GM18951 (cell line): Measurements from ENCODE around the gene ANXA8.
"Not testable (repeated sequence)": the region's sequence is repeated elsewhere in the genome, so short reads cannot be mapped to it uniquely, and the experiment has no call there.

Source experiments
- POLR2A ChIP-seq: IDR thresholded peaks from 4 replicates; pipeline ENCODE4 v1.6.1; 2011; ENCODE audit warnings: mild to moderate bottlenecking; ENCODE audit not compliant: insufficient read length, insufficient read depth; ENCODE audit errors: extremely low read depth
- in situ Hi-C: fragments of 300-500 bp; cut with MboI; formaldehyde crosslinking; loops from one replicate; pipeline ENCODE4 v1.12.0; 2022; ENCODE audit warnings: low sequenced_read_pairs, mixed read lengths, inconsistent platforms; ENCODE audit not compliant: unreplicated experiment

ANXA8 gene

DNA sequence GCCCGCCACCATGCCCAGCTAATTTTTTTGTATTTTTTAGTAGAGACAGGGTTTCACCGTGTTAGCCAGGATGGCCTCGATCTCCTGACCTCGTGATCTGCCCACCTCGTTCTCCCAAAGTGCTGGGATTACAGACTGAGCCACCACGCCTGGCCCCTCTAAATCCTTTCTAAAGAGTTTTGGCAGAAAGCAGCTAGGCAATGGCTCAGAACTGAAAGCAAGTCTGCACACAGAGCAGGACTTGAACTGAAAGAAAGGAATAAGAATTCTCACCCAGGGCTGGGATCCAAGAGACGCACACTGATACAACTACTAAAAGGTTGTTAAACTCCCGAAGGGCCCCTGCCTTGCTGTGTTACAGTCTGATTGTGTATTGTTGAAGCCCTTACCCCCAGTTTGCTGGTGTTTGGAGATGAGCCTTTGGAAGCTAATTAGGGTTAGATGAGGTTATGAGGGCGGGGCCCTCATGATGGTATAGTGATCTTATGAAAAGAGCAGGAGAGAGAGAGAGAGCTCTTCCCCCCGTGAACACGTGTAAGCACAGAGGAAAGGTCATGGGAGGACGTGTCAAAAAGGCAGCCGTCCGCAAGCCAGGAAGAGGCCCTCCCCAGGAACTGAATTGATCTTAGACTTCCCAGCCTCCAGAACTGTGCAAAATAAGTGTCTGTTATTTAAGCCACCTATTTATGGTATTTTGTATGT, 18.5 kb downstream of the ANXA8 start:
- in situ Hi-C loops, result loop anchor here (10.0 kb wide), 1 partner anchor 1071 kb away; no protein-coding TSS in a partner anchor

DNA sequence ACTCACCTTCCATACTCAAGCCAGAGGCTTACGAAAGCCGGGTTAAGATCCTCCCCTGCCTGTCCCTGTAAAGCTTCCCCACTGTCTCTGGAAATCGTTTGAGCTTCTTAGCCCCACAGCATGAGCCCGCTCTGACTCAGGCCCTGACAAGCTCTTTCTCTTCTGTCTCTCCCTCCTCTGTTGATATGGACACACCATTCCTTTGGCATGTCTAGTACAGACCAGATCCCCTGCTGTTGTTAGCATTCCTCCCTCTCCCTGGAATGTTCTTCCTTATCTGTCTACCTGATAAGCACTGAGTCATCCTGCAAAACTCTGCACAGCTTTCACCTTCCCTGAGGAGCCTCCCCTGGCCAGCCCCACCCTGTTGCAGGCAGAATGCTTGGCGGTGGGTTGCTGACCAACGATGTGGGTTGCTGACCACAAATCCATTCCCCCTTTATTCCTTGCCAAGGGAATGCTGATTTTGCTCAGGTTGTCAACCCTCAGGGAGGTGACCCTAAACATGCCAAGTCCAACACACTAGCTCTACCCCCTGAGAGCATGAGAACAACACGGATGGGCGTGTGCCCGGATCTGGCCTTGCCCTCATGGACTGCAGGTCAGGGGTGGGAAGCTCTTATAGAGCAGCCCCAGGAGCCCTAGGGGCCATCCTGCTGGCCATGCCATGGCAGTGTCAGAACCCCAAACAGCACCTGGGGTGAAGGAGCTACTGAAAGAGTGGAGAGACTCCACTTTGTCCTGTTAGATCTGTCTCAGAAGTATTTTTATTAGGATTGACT, 21.1 kb downstream of the ANXA8 start:
- in situ Hi-C loops, result loop anchor here (10.0 kb wide), 1 partner anchor 1068 kb away; no protein-coding TSS in a partner anchor

- in situ Hi-C loops, result loop anchor here (10.0 kb wide), 1 partner anchor 1066 kb away; no protein-coding TSS in a partner anchor
Observed at GRCh38 chr10:47461261-47461687, 22.6 kb downstream of the ANXA8 start.

DNA sequence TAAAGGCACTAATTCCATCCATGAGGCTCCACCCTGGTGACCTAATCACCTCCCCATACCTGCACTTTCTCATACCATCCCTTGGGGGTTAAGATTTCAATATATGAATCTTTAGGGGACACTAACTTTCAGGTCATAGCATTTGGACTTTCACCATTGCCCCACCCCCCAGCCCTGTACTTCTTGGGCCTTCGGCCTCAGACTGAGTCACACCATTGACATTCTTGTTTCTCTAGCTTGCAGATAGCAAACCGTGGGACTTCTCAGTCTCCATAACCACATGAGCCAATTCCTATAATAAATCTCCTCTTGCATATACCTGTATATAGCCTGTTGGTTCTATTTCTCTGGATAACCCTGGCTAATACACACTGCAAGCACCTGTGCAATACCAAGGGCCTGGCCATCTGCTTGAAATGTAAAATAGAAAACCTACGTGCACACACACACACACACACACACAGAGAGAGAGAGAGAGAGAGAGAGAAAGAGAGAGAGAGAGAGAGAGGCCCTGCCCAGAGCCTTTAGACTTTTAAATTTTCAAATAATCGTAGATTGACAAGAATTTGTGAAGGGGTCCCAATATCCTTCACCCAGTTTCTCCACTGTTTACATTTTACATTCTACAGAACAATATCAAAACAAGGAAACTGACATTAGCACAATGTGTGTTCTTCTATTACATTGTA, 25.3 kb downstream of the ANXA8 start:
- in situ Hi-C loops, result no loop called here
- no peak for TF ChIP-seq POLR2A

DNA sequence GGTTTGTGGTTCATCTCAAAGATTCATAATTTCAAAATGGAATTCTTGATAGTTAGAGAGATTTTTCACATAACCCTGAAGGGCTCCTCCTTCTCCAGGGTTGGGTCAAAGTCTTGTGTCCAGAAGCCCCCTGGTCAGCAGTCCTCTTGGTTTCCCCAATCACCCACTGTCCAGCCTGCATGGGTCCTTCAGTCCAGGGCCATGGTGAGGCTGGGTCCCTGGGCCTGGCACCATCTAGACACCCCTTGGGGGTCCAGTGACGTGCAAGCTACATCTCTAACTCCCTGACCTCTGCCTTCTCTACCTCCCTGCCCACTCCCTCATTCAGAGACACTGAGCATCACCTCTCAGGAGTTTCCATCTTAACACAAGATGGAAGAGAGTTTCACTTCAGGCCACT, 26.1 kb downstream of the ANXA8 start:
- in situ Hi-C loops, result no loop called here
- no peak for TF ChIP-seq POLR2A

- no peak for TF ChIP-seq POLR2A
- in situ Hi-C loops, result no loop called here
Observed at GRCh38 chr10:47457528-47457820, 26.4 kb downstream of the ANXA8 start.

- in situ Hi-C loops, result no loop called here
- no peak for TF ChIP-seq POLR2A
Observed at GRCh38 chr10:47456794-47457527, 27.0 kb downstream of the ANXA8 start.

- no peak for TF ChIP-seq POLR2A
- in situ Hi-C loops, result no loop called here
Observed at GRCh38 chr10:47456079-47456785, 27.7 kb downstream of the ANXA8 start.

DNA sequence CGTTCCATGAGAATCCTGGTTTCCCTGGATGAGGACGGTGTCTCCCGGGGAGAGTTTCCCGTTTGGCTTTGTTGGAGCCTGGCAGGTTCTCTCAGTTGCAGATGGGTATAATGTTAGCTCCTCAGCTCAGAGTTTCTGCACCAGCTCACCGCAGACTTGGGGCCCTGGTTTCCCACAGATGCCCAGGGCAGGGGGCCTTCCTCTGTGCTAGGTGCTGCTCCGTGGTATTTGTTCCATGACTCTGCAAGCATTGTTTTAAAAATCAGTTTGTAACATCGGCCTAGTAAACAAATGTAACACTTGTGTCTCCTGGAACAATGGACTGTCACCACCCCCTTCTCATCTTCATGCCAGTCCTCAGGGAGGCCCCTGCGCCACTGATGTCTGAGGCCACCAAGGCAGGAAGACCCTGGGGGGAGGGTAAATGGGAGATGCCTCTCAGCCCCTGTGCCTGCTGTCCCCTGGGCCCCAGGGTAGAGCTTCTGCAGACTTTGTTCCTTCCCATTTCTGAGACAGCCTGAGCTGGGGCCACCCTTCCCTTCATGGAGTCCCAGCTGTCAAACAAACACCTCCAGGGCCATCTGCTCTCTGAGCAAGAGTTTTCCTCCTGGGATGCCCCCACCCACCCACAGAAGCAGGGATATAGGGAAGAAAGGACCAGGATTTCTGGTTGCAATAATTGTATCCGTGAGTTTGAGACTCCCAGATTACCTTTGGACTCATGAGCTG, 28.4 kb downstream of the ANXA8 start:
- in situ Hi-C loops, result not testable (repeated sequence)

GRCh38 chr10:47454780-47455058, 29.2 kb downstream of the ANXA8 start:
- no peak for TF ChIP-seq POLR2A
- in situ Hi-C loops, result no loop called here

- in situ Hi-C loops, result no loop called here
Observed at GRCh38 chr10:47454008-47454779, 29.7 kb downstream of the ANXA8 start.

GRCh38 chr10:47453141-47454007, 30.5 kb downstream of the ANXA8 start:
- in situ Hi-C loops, result no loop called here
- no peak for TF ChIP-seq POLR2A

More at GRCh38 chr10:47454008-47454779, 29.7 kb downstream of the ANXA8 start:
- no peak for TF ChIP-seq POLR2A
